Spleen (tissue), 7 donors: ENCODE data around the gene CLRN3.

Experiments used
- CTCF ChIP-seq, 11 experiments: fragments of 200-600 bp in 7 of 11; fragments of 450-650 bp in 4 of 11; sonication (generic) in 4 of 11; IDR thresholded peaks in 8 of 11; conservative IDR thresholded peaks in 3 of 11; 1 replicate in 7 of 11; 2 replicates in 4 of 11; pipeline versions ENCODE4 v1.4.0 to v1.8.0; 2016 to 2021; ENCODE audit warnings: antibody characterized with exemption in 11 of 11, inconsistent platforms in 4 of 11, mild to moderate bottlenecking in 1 of 11
- POLR2A ChIP-seq, 3 donors: fragments of 450-650 bp; IDR thresholded peaks; one replicate each; pipeline ENCODE4 v1.5.1; 2017; ENCODE audit warnings: antibody characterized with exemption in 3 of 3, mild to moderate bottlenecking in 1 of 3
- donor health status: DM: no; HTN: no; CAD: no; lungs with moderate emphysema.
- donor health status: DM: no; HTN: no; CAD: no.
- donor health status: DM: no; HTN: no; CAD: no.

GRCh38 chr10:127939786-127940330 lies 47.1 kb upstream of the CLRN3 start:
- TF ChIP-seq POLR2A (IDR thresholded peaks at IDR 0.05) (no peak), CTCF (IDR thresholded peaks at IDR 0.05 in 8 of 11, conservative IDR thresholded peaks at IDR 0.05 in 3 of 11) (no peak)
